UCSD-AML1 (cell line): ENCODE data around the gene S100A2.

ENCODE experiments used
- DNase-seq: peaks from one replicate; lab custom pipeline; 2025; ENCODE audit not compliant: unreplicated experiment; lab: John Stamatoyannopoulos, UW

Gene S100A2

DNA sequence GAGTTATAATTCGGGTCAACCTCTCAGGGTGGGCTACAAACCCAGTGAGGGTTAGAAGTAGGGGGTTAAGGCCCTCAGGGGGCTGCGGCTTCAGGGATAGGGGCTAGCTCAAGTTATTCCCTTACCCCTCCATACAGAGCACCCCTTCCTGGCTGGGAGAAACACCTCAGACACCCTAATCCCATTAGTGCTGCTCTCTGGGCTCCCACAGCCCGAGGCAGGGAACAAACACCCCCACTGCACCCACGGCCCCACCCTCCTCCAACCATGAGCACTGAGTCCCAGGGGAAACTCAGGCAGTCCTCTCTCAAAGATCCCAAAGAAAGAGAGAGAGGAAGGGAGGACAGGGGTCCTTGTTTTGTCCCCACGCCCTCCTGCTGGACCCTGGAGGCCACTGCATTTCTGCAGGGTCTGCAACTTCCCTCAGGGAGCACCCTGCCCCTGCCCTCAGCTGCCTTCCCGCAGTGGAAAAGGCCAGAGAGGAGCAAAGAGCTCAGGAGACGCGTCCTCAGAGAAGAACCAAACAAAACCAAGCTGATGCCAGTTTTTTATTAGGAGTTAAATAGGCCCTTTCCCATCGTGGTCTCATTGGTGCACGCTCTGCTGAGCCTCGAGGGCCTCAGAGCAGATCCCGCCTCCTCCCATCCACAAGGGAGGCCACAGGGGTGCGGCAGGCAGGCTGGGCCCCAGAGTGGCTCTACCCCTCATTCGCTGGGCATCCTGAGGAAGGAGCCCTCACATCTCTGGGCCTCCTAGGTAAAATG lies 18.7 kb downstream of the S100A2 start:
- DNase-seq = no peak

DNA sequence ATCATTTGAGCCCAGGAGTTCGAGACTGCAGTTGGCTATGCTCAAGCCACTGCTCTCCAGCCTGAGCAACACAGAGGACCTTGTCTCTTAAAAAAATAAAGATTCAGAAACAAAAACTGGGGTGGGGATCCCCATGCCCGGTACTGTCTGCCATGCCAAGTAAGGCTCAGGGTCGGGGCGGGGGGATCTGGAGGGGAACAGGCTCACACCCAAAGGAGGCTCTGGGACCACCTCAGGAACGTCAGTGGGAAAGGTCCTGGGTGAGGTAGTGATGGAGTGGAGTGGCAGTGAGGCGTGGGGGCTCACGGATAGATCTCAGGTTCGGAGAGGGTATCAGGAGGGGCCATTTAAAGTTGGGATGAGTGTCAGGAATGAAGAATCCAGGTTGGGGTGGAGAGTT lies 19.3 kb downstream of the S100A2 start:
- no peak for DNase-seq

DNA sequence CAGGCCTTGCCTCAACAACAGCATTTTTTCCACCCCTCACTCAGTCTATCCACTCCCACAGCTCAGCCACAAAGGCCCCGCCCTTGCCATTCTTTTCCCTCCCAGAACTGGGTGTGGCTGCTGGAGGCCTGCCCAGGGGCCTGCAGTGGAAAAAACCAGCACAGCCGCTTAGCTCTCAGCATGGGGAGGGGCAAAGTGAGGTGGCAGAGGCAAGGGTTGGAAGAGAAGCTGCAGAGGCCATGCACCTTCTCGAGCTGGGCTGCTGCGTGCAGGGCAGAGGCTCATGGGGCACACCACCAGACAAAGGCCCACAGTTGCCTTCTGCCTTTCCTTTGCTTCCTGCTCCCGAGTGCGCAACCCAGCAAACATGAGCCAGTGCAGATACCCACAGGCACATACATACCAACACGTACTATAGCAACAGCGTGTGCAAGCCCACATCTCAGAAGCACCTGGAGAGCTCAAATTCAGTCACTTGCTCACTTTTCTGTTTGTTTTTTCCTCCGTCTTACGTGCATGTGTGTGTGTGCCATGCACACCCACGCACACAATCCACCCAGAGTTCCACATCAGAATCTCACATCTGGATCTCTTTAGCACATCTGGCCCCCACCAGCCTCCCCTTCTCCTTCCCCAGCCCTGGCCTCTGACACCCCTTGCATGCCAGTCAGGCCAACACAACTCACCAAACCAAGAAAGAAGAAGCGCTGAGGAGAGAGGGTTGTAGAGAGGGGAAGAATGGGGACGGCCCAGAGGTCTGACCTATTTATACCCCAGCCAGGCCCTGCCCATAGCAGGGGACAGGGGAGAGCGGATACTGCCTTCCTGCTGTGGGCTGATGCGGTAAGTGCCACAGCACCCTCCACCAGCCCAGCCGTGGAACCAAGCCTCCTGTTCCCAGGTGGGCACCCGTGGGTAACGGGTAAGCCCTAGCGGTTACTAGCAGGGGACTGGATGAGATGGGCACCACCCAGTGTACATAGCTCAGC lies 20.3 kb downstream of the S100A2 start, which contains the start of gene S100A4:
Gene S100A4, minus strand, starts transcription at position 740 of the 989 bp plus-strand sequence. CDS start 1,012 bp downstream, outside the sequence.
- peak; percentile 93 for DNase-seq

DNA sequence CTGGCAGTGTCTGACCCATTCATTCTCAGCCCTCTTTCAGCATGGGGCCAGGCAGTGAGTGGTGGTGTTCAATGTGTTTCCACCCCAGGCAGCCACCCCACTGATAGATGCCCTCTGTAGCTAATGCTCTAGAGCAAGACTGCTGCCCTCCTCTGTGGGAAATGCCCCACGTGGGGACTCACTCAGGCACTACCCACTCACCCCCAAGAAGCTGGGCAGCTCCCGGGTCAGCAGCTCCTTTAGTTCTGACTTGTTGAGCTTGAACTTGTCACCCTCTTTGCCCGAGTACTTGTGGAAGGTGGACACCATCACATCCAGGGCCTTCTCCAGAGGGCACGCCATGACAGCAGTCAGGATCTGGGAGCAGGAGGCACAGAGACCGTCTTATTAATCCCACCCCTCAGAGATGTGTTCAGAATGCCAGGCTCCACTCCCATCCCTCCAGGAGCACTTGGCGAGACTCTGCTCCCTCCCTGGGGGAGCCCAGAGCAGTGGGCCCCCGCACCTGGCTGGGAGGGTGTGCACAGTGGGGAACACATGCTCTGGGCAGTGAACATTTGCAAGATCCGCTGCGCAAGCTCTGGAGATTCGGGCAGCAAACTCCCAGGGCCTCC lies 21.1 kb downstream of the S100A2 start:
- no peak for DNase-seq

DNA sequence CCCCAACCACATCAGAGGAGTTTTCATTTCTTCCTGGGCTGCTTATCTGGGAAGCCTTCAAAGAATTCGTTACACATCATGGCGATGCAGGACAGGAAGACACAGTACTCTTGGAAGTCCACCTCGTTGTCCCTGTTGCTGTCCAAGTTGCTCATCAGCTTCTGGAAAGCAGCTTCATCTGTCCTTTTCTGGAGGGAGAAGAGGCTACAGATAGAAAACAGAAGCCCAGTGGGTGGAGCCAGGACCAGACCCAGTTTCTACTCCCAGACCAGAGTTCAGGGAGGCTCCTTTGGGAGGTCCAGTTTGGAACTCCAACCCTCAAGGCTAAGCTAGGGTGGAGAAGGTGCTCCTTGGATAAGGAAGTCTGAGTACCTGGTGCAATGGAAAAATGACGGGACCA lies 21.9 kb downstream of the S100A2 start:
- no peak for DNase-seq

DNA sequence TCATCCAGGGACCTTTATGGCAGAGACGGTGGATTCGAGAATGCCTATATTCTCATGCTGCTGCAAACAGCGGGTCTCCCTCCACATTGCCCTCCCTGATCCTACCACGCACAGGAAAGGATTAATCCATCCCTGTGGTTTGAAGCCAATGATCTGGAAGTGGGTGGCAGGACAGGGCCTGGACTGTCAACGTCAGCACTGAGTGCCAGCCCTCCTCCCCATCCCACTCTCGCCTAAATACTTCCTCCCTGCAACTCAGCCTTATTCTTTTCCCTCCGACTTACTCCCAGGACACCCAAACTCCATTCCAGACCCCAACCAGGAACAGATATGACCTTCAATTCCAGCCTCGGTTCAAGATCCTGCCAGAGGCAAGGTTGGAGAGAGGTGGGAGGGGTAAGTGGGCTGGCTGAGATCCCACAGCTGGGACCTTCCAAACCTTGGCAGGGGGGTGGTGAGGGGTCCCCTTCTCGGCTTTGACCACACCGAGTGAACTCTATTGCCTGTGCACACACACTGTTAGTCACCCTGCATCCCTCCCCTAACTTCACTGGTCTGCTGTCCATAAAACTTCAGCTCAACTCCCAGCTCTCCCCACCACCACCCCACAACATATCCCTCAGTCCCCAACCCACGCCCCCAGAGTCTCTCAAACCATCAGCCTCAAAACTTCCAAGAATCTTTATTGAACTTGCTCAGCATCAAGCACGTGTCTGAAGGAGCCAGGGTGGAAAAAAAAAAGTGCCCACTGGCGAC lies 22.5 kb downstream of the S100A2 start:
- DNase-seq = no peak

DNA sequence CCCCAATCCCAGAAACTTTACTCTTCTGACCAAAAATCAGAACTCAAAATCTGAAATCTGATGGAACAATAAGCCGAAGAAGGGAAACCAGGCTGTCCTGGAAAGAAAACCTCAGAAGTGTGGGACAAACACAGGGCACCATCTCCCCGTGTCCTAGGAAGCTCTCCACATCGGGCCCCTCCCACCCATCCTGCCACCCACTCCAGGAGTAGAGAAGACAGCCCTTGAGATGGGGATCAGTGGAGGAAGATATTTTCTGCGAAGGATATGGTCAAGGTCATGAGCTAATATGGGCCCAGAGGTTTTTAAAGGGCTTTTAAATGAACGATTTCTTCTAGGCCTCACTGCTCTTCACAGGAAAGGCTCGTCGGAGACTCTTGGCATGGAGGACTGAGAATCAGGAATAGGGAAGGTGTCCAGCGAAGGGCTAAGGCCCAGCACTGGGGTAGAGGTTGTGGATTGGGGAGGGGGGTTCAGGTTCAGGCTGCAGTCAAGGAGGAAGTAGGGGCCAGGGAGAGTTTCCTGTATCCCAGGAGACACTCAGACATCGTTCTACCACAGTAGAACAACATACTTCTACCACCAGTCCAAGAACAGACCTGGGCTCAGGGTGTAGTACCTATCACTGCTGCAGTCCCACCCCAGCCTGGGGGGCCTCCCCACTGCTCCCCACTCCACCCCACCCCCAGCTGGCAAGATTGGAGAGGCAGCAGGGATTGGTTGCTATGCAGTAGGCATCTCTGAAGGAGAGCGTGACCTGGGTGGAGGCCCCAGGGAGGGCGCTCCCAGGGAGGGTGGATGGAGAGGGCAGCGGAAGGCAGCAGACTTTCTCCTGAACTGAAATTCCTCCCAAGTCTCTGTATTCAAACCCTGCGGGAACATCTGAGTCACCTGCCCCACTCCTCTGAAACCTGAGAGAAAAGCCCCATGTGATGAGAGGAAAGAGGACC lies 23.7 kb downstream of the S100A2 start:
- DNase-seq = no peak

DNA sequence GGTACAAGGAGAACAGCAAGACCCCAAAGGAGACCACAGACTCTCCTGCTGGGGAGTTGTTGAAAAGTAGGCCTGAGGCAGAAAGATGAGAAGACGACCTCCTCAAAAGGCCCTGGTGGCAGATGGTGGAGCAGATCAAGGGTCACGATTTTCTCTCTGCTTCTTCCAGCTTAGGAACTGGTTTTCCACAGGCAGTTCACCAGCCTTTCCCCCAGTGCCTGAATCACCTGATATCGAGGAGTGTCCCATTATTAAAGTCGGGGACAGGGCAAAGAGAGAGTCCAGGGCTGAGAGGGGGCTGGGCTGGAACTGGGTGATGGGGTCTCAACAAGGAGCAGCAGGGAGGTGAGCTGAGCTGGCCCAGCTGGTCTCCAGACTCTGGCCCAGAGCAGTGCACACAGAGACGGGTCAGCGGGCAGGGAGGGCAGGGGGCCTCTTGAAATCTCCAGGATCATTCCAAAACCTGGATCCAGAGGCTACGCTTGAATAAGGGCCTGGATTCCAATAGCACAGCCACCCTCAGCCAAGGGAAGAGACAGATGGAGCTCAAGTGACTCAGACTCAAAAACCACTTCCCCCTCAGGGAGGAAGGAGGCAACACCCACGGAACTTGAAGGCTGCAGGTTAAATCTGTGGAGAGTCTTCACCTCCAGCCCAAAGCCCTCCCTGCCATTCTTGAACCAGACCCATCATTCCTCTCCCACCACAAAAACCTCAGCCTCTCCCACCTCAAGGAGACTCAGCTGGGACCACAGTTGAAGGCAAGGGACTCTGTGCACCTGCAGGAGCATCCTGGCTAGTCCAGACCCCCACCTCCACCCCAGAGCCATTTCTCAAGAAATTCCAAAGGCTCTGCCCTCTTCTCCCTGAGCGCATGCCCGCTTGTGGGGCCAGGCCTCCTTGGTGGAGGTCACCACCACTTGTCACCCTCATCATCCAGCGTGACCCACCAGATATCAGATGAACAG lies 25.0 kb downstream of the S100A2 start, which contains the start of gene S100A5:
Gene S100A5, minus strand, starts transcription at position 541 of the 968 bp plus-strand sequence. CDS start 743 bp downstream, outside the sequence.
- DNase-seq = peak; percentile 48

DNA sequence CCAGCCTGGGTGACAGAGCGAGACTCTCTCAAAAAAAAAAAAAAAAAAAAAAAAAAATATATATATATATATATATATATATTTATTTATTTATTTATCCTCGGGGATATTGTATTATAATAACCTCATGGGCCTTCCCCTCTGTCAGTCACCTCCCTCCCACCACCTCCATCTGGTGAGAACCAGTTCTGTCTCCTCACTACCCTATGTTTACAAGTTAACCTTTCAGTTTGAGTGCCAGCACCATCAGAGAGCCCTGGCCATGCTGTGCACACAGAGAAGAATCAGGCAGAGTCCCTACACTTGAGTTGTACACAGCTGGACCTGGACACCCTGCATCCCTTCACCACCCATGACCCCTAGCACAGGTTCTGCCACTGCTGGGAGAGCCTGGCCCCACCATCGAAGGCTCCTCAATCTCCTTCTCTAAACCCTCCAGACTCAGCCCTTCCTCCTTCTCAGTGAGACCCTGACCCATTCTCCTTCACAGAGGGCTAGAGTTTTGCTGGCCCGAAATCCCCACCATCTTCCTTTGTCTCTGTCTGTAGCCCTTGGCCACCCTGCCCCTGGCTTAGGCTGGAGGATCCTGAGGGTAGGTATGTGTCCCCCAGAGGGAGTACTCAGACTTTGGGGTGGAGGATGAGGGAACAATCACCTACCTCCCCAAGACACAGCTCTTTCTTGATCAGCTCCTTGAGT lies 26.1 kb downstream of the S100A2 start:
- DNase-seq = no peak

DNA sequence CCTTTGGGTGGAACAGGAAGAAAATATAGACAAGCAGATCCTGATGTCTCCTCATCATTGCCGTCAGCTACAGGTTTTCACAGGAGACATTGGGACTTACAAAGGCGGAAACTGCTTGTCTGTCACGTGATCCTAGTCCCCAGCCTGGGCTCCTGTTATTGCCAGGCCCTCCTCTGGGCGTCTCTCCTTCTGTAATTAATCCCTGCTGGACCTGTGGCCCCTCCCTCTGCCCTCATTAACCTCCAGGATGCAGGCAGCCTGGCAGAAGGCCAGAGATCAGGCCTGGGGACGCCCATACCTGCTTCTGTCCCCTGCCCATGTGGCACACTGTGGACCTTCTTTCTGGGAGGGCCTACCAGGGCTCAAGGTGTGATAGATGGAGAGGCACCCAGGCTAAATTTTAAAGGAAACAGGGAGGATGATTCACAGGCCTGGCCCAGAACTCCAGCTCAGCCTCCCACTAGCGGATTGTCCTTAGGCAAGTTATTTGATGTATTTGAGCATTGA lies 27.3 kb downstream of the S100A2 start:
- no peak for DNase-seq

DNA sequence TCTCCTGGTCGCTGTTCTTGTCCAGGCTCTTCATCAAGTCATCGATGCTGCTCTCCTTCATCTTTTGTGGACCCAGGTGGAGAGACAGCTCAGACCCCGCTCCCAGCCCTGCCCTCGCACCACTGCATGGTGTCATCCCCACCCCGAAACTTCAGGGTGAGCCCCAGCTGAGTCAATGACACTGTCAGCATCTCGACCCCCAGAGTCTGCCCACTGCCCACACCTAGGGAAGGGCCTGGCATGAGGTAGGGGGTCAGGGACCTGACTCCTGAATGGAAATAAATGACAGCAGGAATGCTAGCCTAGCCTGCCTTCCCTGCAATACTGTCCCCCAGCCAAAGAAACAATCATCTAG lies 28.3 kb downstream of the S100A2 start:
- no peak for DNase-seq

DNA sequence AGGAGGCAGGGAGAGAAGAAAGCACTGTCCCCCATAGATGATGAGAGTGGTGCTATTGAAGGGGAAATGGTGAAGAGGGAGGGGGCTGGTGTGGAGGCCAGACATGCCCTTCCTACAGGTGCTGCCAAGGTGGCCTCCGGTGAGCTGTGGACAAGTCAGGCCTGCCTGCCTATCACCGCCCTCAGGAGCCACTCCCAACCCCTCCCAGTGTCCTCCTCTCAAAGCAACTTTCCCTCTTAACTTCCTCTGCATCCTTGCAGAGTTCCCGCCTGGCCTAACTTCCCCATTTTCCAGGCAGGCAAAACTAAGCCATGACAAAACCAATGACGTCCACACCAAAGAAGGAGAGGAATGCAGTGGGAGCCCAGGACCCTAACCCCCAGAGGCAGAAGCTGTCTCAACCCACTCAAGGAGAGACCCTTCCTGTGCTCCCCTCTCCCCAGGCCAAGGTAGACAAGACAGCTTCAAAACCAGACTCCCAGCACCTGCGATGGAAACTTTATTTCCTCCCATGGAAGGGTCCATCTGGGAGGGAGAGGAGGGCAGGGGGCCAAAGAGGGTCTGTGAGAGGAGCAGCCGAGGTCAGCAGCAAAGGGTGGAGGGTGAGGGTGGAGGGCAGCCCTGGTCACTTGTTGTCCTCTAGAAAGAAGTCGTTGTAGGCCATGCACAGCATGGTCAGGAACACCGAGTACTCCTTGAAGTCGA lies 28.8 kb downstream of the S100A2 start:
- DNase-seq = no peak

DNA sequence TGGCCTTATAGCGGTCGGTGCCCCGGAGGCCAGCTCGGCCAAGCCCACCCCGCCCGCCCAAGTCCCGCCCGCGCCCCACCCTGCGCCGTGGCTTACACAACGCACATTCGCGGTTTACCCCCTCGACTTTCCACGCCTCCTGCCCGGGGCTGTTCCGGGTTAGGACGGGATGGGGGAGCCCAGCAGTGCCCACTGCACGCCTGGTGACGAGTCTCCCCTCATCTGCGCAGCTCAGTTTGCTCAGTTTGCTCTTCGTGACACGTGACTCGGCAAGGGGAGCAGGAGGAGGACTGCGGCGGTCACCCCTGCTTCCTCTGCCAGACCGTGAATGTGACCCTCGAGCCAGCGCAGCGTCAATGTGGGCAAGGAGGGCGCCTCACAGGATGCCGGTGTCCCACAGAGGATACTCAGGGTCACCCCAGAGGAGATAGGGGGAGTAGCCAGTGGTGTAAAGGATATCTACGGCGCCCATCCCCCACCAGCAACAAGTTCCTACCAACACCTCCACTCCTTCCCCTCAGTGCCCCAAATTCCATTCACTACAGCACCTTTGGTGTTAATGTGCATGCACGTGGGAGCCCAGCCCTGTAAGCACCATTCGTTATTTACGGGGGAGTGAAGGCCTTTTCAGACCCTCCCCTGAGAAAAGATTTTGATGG lies 29.5 kb downstream of the S100A2 start:
- no peak for DNase-seq

DNA sequence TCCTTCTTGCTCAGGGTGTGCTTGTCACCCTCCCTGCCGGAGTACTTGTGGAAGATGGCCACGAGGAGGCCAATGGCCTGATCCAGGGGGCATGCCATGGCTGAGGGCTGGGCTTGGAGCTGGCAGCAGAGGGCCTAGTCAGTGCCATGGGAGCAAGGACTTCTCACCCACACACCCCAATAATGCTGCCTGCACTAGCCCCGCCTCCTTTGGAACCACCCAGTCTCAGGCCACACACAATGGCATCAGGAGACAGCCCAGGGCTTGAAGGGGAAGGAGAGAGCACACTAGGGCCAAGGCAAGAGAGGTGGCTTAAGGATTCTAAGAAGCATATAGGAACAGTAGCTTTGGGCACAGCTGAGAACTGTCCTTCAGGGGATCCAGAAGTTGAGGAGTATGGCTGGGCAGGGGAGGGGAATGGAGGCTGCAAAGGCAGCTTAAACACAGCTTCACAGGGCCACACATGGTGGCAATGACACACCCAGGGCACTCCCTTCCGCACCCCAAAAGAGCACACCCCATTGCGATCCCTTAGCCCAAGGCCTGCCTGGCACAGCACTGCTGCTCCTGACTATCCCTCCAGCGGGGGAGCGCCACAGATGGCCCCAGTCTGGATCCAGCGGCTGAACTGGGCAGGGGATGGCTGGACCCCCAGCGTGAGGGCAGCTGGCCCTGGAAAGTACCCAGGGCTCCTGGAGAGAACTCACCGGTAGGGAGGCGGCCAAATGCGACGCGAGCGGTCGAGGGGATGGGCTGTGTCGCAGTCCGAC lies 30.2 kb downstream of the S100A2 start, which contains the start of gene S100A6:
Gene S100A6, minus strand, starts transcription at position 750 of the 770 bp plus-strand sequence. Its CDS starts 652 bp downstream, at position 98.
- DNase-seq = no peak

DNA sequence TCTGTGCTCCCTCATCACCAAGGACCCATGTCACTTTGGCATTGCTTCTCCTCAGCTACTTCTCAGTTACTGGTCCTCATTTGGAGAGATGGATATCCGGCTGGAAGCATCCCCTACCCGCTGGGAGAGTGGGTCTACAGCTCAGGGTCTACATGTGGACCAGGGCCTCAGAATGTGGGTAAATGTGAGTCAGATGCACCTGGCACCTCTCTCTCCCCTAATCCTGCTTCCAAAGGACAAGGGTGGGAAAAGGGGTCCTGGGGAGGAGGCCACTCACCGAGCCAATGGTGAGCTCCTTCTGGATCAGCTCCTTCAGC lies 30.8 kb downstream of the S100A2 start:
- no peak for DNase-seq
